ENCODE measurements around the gene SNHG17.

DNA sequence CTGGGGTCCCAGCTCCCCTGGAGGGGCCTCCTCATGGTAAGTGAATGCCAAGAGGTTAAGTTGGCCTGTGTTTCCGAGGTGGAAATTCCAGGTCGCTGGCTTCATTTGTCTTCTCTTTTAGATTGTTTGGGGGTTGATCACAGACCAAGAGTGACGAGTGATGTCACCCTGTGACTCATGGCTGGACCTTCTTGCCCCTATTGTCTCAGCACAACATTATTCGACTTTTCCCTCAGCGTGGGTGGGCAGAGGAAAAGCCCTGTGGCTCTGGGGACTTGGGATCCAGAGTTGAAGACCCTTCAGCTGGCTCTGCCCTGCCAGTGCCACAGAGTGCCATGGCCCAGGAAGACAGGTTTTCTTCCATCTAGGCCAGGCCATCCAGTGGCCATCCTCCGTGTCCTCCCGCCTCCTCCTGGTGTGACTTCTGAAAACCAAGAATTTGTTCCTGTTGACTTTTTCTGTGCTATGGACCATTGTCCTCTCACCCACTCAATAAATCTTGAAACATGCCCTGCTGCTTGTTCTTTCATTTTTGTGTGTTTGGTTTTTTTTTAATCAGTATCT, 15.4 kb upstream of the SNHG17 start:
- TF ChIP-seq, protein P1, sequence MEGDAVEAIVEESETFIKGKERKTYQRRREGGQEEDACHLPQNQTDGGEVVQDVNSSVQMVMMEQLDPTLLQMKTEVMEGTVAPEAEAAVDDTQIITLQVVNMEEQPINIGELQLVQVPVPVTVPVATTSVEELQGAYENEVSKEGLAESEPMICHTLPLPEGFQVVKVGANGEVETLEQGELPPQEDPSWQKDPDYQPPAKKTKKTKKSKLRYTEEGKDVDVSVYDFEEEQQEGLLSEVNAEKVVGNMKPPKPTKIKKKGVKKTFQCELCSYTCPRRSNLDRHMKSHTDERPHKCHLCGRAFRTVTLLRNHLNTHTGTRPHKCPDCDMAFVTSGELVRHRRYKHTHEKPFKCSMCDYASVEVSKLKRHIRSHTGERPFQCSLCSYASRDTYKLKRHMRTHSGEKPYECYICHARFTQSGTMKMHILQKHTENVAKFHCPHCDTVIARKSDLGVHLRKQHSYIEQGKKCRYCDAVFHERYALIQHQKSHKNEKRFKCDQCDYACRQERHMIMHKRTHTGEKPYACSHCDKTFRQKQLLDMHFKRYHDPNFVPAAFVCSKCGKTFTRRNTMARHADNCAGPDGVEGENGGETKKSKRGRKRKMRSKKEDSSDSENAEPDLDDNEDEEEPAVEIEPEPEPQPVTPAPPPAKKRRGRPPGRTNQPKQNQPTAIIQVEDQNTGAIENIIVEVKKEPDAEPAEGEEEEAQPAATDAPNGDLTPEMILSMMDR (IDR thresholded peaks at IDR 0.05; ENCODE audit: insufficient read depth, low read length), result no peak
- TF ChIP-seq, protein P2, sequence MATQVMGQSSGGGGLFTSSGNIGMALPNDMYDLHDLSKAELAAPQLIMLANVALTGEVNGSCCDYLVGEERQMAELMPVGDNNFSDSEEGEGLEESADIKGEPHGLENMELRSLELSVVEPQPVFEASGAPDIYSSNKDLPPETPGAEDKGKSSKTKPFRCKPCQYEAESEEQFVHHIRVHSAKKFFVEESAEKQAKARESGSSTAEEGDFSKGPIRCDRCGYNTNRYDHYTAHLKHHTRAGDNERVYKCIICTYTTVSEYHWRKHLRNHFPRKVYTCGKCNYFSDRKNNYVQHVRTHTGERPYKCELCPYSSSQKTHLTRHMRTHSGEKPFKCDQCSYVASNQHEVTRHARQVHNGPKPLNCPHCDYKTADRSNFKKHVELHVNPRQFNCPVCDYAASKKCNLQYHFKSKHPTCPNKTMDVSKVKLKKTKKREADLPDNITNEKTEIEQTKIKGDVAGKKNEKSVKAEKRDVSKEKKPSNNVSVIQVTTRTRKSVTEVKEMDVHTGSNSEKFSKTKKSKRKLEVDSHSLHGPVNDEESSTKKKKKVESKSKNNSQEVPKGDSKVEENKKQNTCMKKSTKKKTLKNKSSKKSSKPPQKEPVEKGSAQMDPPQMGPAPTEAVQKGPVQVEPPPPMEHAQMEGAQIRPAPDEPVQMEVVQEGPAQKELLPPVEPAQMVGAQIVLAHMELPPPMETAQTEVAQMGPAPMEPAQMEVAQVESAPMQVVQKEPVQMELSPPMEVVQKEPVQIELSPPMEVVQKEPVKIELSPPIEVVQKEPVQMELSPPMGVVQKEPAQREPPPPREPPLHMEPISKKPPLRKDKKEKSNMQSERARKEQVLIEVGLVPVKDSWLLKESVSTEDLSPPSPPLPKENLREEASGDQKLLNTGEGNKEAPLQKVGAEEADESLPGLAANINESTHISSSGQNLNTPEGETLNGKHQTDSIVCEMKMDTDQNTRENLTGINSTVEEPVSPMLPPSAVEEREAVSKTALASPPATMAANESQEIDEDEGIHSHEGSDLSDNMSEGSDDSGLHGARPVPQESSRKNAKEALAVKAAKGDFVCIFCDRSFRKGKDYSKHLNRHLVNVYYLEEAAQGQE (IDR thresholded peaks at IDR 0.05; ENCODE audit: insufficient replicate concordance, low read depth), result no peak
- no peak for TF ChIP-seq POLR2AphosphoS5 (IDR thresholded peaks at IDR 0.05; ENCODE audit: low read depth)
